HepG2 (cell line): Measurements from ENCODE around the gene SH3GL1. TPM values are rescaled to one million over a fixed set of nuclear protein-coding genes. Genes with fewer than 3 reads are reported as not detected.

Experiments
- ATAC-seq: fragments of 200-7000 bp; cut with Tn5 transposase; 3 replicates; pipeline ENCODE4 v1.9.1; 2020; ENCODE audit warnings: mild to moderate bottlenecking, moderate library complexity
- BruUV-seq: library from RNA; stranded (reverse); fragments of 400-500 nt; replicated peaks from 2 replicates; lab custom pipeline; 2021; lab: Mats Ljungman, UMichigan
- CTCF ChIA-PET: fragments of 300-600 bp; formaldehyde crosslinking; extraction: SDS; loops from one replicate; lab custom pipeline; 2021; ENCODE audit warnings: low total read pairs, inconsistent platforms, low intra/inter-chr PET ratio; lab: Yijun Ruan, JAX
- POLR2A ChIA-PET: fragments of 350-600 bp; sonication (Branson Sonifier 250); formaldehyde crosslinking; loops from one replicate; lab custom pipeline; 2020; ENCODE audit warnings: antibody characterized with exemption, inconsistent platforms; lab: Yijun Ruan, JAX
- DNase-seq: peaks from one replicate; pipeline ENCODE4 v3.0.0-alpha.2; 2015; ENCODE audit warnings: low spot score
- FAIRE-seq: peaks from 3 replicates; lab custom pipeline; 2011; peaks lifted over from hg19 to GRCh38; lab: Jason Lieb, UNC
- H2AFZ ChIP-seq: one replicate; pipeline ENCODE4 v1.6.1; 2011; ENCODE audit warnings: low read length, inconsistent platforms
- H3K27ac ChIP-seq: fragments of 300-600 bp; 3 replicates; pipeline ENCODE4 v1.8.0; 2011; ENCODE audit warnings: mixed run types, mild to moderate bottlenecking, mixed read lengths, low read length, inconsistent platforms; ENCODE audit not compliant: insufficient read depth; ENCODE audit errors: extremely low read length
- H3K27me3 ChIP-seq, 2 experiments: fragments of 200-600 bp in 1 of 2; 2 replicates in 1 of 2; 3 replicates in 1 of 2; pipeline versions ENCODE4 v1.6.0 to v1.8.0; 2011; ENCODE audit warnings: low read length in 2 of 2, mild to moderate bottlenecking in 2 of 2, moderate library complexity in 2 of 2, inconsistent platforms in 1 of 2; ENCODE audit not compliant: insufficient read depth in 2 of 2, control insufficient read depth in 1 of 2
- H3K36me3 ChIP-seq, 2 experiments: fragments of 200-600 bp in 1 of 2; replicated peaks in 1 of 2; 2 replicates in 1 of 2; 3 replicates in 1 of 2; pipeline versions ENCODE4 v1.5.1 to v1.8.0; 2011; ENCODE audit warnings: low read length in 2 of 2, inconsistent platforms in 1 of 2; ENCODE audit not compliant: insufficient read depth in 2 of 2, control insufficient read depth in 1 of 2
- H3K4me1 ChIP-seq: 2 replicates; pipeline ENCODE4 v1.5.1; 2012; ENCODE audit warnings: low read length, inconsistent platforms; ENCODE audit not compliant: insufficient read depth
- H3K4me2 ChIP-seq: 2 replicates; pipeline ENCODE4 v1.6.0; 2011; ENCODE audit warnings: low read depth, low read length, inconsistent platforms
- H3K4me3 ChIP-seq, 3 experiments: fragments of 200-600 bp in 1 of 3; sonication (generic), shearing (Covaris generic) in 1 of 3; replicated peaks in 1 of 3; 2 replicates each; pipeline ENCODE4 v1.5.1; 2011 to 2016; ENCODE audit warnings: low read length in 3 of 3, inconsistent platforms in 2 of 3, low read depth in 2 of 3, mild to moderate bottlenecking in 2 of 3, control low read depth in 1 of 3, mixed read lengths in 1 of 3; ENCODE audit not compliant: insufficient read depth in 1 of 3
- H3K79me2 ChIP-seq: one replicate; pipeline ENCODE4 v1.6.1; 2011; ENCODE audit warnings: low read length, inconsistent platforms; ENCODE audit not compliant: insufficient read depth
- H3K9ac ChIP-seq: 2 replicates; pipeline ENCODE4 v1.6.0; 2011; ENCODE audit warnings: mild to moderate bottlenecking, low read depth, low read length, inconsistent platforms; ENCODE audit not compliant: insufficient read depth
- H3K9me3 ChIP-seq: 2 replicates; pipeline ENCODE4 v1.5.1; 2012; ENCODE audit warnings: mild to moderate bottlenecking, low read length
- H4K20me1 ChIP-seq: 2 replicates; pipeline ENCODE4 v1.6.0; 2011; ENCODE audit warnings: inconsistent platforms, mild to moderate bottlenecking, low read length, moderate library complexity; ENCODE audit not compliant: insufficient read depth
- ARID5B ChIP-seq: IDR thresholded peaks from 2 replicates; pipeline ENCODE4 v1.4.0; 2020; ENCODE audit warnings: mild to moderate bottlenecking, missing genetic modification reagents
- BATF2 ChIP-seq: sonication (generic); formaldehyde crosslinking; IDR thresholded peaks from 2 replicates; pipeline ENCODE4 v1.8.0; 2022; ENCODE audit warnings: mild to moderate bottlenecking, missing genetic modification reagents, moderate library complexity
- CHD4 ChIP-seq: fragments of 200-600 bp; sonication (generic); IDR thresholded peaks from 2 replicates; pipeline ENCODE4 v1.7.0; 2017; ENCODE audit warnings: mild to moderate bottlenecking, low read length, borderline replicate concordance
- HIVEP1 ChIP-seq: sonication (generic); formaldehyde crosslinking; IDR thresholded peaks from 2 replicates; pipeline ENCODE4 v1.4.0; 2020; ENCODE audit warnings: mild to moderate bottlenecking, missing genetic modification reagents
- HNF1B ChIP-seq: sonication (generic); formaldehyde crosslinking; IDR thresholded peaks from 2 replicates; pipeline ENCODE4 v1.5.1; 2020; ENCODE audit warnings: mild to moderate bottlenecking, moderate library complexity, missing genetic modification reagents
- HOXA7 ChIP-seq: sonication (generic); formaldehyde crosslinking; IDR thresholded peaks from 2 replicates; pipeline ENCODE4 v1.8.1; 2022; ENCODE audit warnings: mild to moderate bottlenecking, missing genetic modification reagents, moderate library complexity
- LRRFIP1 ChIP-seq: sonication (generic); formaldehyde crosslinking; conservative IDR thresholded peaks from 2 replicates; pipeline ENCODE4 v1.4.0; 2020; ENCODE audit warnings: missing genetic modification reagents
- TAF1 ChIP-seq: sonication (generic); formaldehyde crosslinking; IDR thresholded peaks from 2 replicates; pipeline ENCODE4 v1.4.0; 2020; ENCODE audit warnings: missing genetic modification reagents
- ZNF281 ChIP-seq: sonication (generic); formaldehyde crosslinking; IDR thresholded peaks from 2 replicates; pipeline ENCODE4 v1.4.0; 2020; ENCODE audit warnings: missing genetic modification reagents, borderline replicate concordance
- ZNF678 ChIP-seq: sonication (generic); formaldehyde crosslinking; IDR thresholded peaks from 2 replicates; pipeline ENCODE4 v1.4.0; 2020; ENCODE audit warnings: mild to moderate bottlenecking, missing genetic modification reagents
- WGBS: methylation state at CpG from one replicate; pipeline ENCODE4 v1.1.6; 2017; ENCODE audit warnings: low lambda C conversion rate; 5-methylcytosine and 5-hydroxymethylcytosine counted together
- in situ Hi-C: cut with HindIII; loops from 2 replicates; pipeline ENCODE4 v1.10.0; 2017; ENCODE audit warnings: low pct_unique_long_range_greater_than_20kb; ENCODE audit not compliant: extremely low pct_ligation_motif_present
- intact Hi-C: fragments of 100-400 bp; cut with micrococcal nuclease; formaldehyde crosslinking; loops from one replicate; pipeline ENCODE4 v1.10.0; 2022; ENCODE audit not compliant: unreplicated experiment
- polyA plus RNA-seq, 8 experiments: library from polyadenylated mRNA; depleted of rRNA in 3 of 8; stranded (reverse) in 7 of 8; unstranded in 1 of 8; fragments of >200 nt; fragmentation: Illumina TruSeq in 4 of 8; extraction: Trizol in 4 of 8; gene quantifications; 2 replicates each; pipeline versions ENCODE4 v1.2.1 to v1.2.3, GENCODE V29; 2011 to 2016; ENCODE audit warnings: low read depth in 4 of 8, missing spikeins in 1 of 8, mixed read lengths in 1 of 8; ENCODE audit not compliant: insufficient read depth in 1 of 8
- total RNA-seq, 5 experiments: library from RNA; depleted of rRNA; stranded (reverse); fragments of >200 nt; fragmentation: Illumina TruSeq; extraction: Trizol; gene quantifications; 2 replicates each; pipeline ENCODE4 v1.2.3, GENCODE V29; 2016; ENCODE audit warnings: low read depth in 1 of 5

Gene SH3GL1
- total and polyA plus RNA-seq, 2 of the 13 experiments (the other 11 are each of a cell fraction or from before 2014, with no cell fraction given): 33.0 to 45.1 TPM

GRCh38 chr19:4326215-4326836, 74.0 kb downstream of the SH3GL1 start (continued):
- TF ChIP-seq HNF1B: no peak

- H3K27me3 ChIP-seq: no peaks in the 10 kb centered on the region
- no TSS peak for BruUV-seq
- no peaks in the 10 kb centered on the region for H3K9me3 ChIP-seq
- H4K20me1 ChIP-seq: no peaks in the 10 kb centered on the region
- no peak overlapping the region for H3K9ac ChIP-seq
- no peak overlapping the region for H3K4me2 ChIP-seq
- POLR2A ChIA-PET: no interaction called here
- FAIRE-seq (no peak), DNase-seq (no peak), ATAC-seq (no peak)
- CTCF ChIA-PET: no interaction called here
- in situ Hi-C loops (no loop called here), intact Hi-C loops (no loop called here)
- H3K4me3 ChIP-seq: no peak overlapping the region
- no peaks in the 10 kb centered on the region for H3K36me3 ChIP-seq
- WGBS: 97% methylated on average over 11 of the region's 12 CpGs
- no peaks in the 10 kb centered on the region for H3K79me2 ChIP-seq
- no peak overlapping the region for H3K27ac ChIP-seq
- H2AFZ ChIP-seq: no peak overlapping the region
- no peaks in the 10 kb centered on the region for H3K4me1 ChIP-seq
- TF ChIP-seq BATF2 (CRISPR knock-in tag) (no peak), ZNF281 (CRISPR knock-in tag) (no peak), HOXA7 (no peak), ARID5B (no peak), CHD4 (no peak), TAF1 (CRISPR knock-in tag) (no peak), LRRFIP1 (CRISPR knock-in tag) (no peak), ZNF678 (CRISPR knock-in tag) (no peak), HIVEP1 (CRISPR knock-in tag) (no peak)
Observed at GRCh38 chr19:4324228-4324627, 76.1 kb downstream of the SH3GL1 start.
